Hematopoietic multipotent progenitor cell treated with erythropoietin and hydrocortisone succinate and interleukin-3 and kit ligand, for 15 days (in vitro differentiated cells): ENCODE measurements around the gene HAPLN1.

Experiments
- DNase-seq: peaks from one replicate; pipeline ENCODE4 v3.0.0-alpha.2; 2015; ENCODE audit warnings: low spot score

HAPLN1 gene

DNA sequence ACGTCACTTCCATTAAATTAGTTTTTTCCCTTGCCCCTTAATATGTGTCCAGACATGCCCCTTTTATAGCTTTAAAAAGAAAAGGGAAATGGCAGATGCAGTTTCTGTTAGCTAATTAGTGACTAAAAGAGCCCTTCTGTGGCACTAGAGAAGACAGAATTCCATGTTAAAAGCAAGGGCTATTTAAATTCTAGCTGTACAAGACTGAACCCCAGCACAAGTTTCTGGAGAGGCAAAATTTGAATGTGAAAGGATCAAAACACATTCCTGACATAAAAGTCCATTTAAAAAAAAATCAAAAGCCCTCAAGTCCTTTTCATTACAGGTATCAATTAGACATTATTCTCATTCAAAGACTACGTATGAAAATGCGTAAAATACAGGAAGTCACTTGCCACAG lies 78.7 kb downstream of the HAPLN1 start:
- no peak for DNase-seq

DNA sequence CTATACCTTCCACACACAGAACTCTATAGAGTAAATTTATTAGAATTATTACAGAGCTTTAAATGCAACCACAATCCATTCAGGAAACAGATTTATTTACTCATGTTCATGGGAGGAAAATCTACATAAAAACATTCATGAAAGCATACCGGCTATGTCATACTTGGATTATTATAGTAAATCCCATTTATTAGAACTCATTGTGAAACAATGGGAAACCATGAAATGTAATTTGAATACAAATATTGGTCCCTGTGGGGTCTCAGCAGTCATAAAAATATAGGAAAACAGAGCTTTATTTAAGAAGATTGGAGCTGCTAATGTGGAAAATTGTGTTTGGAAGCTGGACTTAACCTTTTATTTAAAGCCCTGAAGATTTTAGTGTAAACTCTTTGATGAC lies 80.7 kb downstream of the HAPLN1 start:
- no peak for DNase-seq

DNA sequence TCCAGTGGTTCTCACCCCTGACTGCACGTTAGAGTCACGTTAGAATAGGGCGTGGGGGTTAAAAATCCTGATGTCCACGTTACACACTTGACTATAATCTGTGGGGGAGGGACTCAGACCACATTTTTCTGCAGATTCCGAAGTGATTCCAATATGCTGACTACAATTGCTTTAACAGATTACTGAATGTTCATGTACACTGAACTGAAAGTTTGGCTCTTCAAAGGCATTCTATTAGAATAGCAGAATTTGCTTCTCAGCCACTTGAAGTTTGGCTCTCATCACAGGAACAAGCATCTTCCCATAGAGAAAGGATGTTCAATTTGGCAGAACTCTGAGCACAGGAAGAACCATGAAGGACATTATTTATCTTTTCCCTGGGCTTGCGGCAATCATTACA lies 84.5 kb downstream of the HAPLN1 start:
- DNase-seq: no peak

DNA sequence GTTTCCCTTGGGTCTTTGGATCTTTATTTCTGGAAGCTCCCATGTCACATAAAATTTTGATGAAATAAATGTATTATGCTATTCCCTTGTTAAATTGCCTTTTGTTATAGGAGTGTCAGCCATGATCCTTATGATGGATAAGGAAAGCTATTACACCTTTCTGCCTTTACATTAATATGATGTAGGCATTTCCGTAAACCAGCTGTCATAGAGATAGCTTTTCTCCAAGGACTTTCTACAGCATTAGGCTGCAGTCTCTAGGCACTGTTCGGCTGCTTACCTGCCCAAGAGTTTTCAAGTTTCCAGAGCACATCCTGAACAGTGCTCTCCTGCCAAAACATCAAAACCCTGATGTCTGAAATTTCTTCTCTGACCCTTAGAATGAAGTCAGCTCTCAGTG lies 87.4 kb downstream of the HAPLN1 start:
- no peak for DNase-seq

DNA sequence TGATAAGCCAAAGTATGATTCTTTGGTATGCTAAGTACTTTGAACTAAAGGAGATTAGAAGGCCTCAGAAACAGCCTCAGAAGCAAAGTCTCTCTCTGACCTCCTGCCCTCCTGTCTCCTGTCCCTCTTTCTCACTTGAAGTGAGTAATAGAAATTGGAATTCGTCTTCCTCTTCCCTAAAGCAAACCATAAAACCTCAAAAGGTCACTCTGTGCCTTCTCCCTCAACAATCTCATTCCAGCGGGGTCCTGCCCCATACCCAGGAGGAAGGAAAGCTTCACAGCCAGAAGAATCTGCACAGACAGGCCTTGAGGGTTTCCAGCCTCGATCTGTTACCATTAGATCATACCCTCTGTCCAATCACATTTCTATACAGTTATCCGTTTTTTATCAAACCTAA lies 87.8 kb downstream of the HAPLN1 start:
- no peak for DNase-seq

DNA sequence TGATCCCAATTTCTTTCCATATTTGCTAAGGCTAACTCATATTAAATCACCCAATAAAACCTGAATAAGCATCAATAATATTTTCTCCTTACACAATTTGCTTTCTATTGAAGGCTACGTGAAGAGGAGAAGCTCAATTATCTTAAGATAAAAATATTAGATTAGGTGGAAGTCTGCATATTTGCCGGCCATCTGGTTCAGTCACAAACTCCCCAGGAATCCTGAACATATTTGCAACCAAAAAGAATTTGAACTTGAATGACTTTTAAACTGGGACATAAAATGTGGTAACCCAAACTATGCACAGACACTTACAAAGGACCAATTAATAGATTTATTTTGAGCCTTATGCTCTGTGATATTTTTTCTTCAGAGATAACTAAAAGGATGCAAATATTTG lies 92.3 kb downstream of the HAPLN1 start:
- no peak for DNase-seq

DNA sequence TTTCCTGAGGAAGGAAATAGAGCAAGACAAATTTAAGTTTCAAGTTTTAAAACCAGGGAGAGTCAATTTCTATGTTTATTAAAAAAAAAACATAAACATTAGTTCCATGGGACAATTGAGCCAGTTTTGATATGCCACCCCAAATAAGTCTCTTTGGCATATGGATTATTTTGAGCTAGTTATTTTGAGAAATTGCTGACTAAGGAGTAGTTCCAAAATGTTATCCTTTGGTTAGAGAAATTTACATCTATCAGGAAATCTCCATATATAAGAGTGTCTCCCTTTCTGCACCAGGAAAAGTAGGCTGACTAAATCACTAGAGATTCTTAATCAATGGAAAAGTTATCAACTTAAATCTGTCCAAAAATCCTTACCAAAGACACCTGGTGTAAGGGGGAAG lies 105.8 kb downstream of the HAPLN1 start:
- DNase-seq: no peak

DNA sequence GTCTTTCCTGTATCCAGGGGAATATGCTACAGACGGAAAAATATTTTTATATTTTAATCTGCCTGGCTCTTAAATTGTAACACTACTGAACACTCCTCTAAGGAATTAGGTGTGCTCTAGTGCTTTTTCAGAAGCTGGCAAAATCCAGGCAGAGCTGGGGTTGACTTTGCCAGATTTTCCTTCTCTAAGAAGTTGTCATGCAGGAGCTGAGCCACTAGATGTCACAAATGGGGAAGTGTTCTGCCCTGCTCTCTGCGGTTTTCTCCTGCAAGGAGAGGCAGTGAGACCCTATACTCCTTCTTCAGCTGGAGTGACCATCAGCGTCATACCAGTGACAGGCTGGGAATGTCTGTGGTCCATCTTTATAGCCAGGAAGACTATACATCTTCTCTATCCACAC lies 112.5 kb downstream of the HAPLN1 start:
- no peak for DNase-seq

DNA sequence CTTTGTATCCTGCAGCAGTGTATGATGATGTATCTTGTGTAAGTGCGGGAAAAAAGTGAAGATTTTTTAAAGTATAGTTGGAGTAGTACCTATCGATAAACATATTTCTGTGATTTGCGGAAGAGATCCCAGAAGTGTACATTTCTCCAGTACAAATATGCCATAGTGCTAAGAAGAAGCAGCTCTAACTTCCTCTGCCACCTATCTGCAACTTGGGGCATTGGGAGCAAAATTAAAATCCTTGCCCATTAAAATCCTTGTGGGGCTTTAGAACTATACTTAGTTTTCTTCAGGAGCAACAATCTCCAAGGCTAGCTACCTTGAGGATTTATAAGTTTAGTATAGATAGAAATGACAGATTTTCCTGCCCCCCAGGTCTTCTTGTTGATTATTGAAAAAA lies 125.4 kb downstream of the HAPLN1 start:
- no peak for DNase-seq

DNA sequence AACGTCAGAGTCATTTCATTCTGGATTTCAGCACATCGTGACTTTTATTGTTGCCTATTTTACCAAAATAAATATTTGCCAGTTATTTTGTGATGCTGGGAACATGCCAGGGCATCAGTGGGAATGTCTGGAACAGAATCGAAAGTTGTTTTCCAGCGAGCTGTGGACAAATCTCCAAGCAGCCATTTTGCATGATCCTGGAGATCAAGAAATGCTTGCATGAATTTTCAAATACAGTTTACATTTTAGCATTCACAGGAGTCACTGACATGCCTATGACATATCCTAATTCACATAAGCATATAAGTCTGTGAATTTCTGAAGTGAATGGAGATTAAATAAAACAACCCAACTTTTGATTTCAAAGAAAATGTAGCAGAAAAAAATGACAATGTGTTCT lies 129.7 kb downstream of the HAPLN1 start:
- no peak for DNase-seq

DNA sequence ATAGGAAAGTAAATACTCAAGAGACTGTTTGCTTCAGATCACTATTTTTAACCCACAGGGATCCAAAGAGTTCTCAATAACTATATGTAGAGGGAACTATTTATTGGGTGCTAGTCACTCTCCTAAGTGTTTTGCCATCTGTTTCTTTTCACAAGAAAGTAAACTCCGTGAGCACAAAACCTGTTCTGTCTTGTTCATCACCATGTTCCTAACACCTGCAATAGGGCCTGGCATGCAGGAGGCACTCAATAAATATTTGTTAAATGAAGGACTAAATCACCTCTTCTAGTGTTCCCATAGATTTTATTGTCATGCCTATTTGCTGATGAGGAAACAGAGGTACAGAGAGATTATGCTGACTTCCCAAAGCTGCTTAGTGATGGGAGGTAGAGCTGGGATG lies 130.9 kb downstream of the HAPLN1 start:
- DNase-seq: no peak
